MM.1S (cell line): Measurements from ENCODE around the gene ZNF23.

Experiments used
- DNase-seq: peaks from one replicate; pipeline ENCODE4 v3.0.0-alpha.2; 2015
- H2AFZ ChIP-seq: fragments of 300-600 bp; sonication (generic); 2 replicates; pipeline ENCODE4 v1.6.0; 2016; ENCODE audit warnings: antibody characterized with exemption, low read length
- H3F3A ChIP-seq: fragments of 300-600 bp; sonication (generic); 2 replicates; pipeline ENCODE4 v1.6.1; 2016; ENCODE audit warnings: mild to moderate bottlenecking, antibody characterized with exemption, low read length, moderate library complexity, mixed read lengths; ENCODE audit not compliant: insufficient read depth
- H3K27ac ChIP-seq: fragments of 300-600 bp; sonication (generic); 2 replicates; pipeline ENCODE4 v1.5.1; 2016; ENCODE audit warnings: mild to moderate bottlenecking, low read length
- H3K27me3 ChIP-seq: fragments of 300-600 bp; sonication (generic); replicated peaks from 2 replicates; pipeline ENCODE4 v1.6.0; 2016; ENCODE audit warnings: low read length; ENCODE audit not compliant: insufficient read depth
- H3K36me3 ChIP-seq: fragments of 300-600 bp; sonication (generic); replicated peaks from 2 replicates; pipeline ENCODE4 v1.6.1; 2016; ENCODE audit warnings: mild to moderate bottlenecking, low read length, mixed read lengths; ENCODE audit not compliant: insufficient read depth
- H3K4me1 ChIP-seq: fragments of 300-600 bp; sonication (generic); 2 replicates; pipeline ENCODE4 v1.6.1; 2016; ENCODE audit warnings: low read length, mixed read lengths
- H3K4me2 ChIP-seq: fragments of 300-600 bp; sonication (generic); 2 replicates; pipeline ENCODE4 v1.6.0; 2016; ENCODE audit warnings: low read depth, low read length
- H3K4me3 ChIP-seq: fragments of 300-600 bp; sonication (generic); 2 replicates; pipeline ENCODE4 v1.5.1; 2016; ENCODE audit warnings: low read length, mixed read lengths
- H3K79me2 ChIP-seq: fragments of 300-600 bp; sonication (generic); 2 replicates; pipeline ENCODE4 v1.6.1; 2016; ENCODE audit warnings: mixed run types, low read length, mixed read lengths
- H3K9ac ChIP-seq: fragments of 300-600 bp; sonication (generic); 2 replicates; pipeline ENCODE4 v1.6.1; 2016; ENCODE audit warnings: low read length, mixed read lengths
- H3K9me2 ChIP-seq: fragments of 300-600 bp; sonication (generic); replicated peaks from 2 replicates; pipeline ENCODE4 v1.6.1; 2016; ENCODE audit warnings: mild to moderate bottlenecking, low read length, mixed read lengths; ENCODE audit not compliant: insufficient read depth
- H3K9me3 ChIP-seq: fragments of 300-600 bp; sonication (generic); replicated peaks from 2 replicates; pipeline ENCODE4 v1.6.1; 2016; ENCODE audit warnings: mild to moderate bottlenecking, low read length, mixed read lengths; ENCODE audit not compliant: insufficient read depth
- H4K20me1 ChIP-seq: fragments of 300-600 bp; sonication (generic); 2 replicates; pipeline ENCODE4 v1.6.1; 2016; ENCODE audit warnings: mild to moderate bottlenecking, low read length, moderate library complexity, mixed read lengths; ENCODE audit not compliant: insufficient read depth
- CTCF ChIP-seq: fragments of 300-600 bp; sonication (generic); IDR thresholded peaks from 2 replicates; pipeline ENCODE4 v1.5.1; 2016; ENCODE audit warnings: antibody characterized with exemption, low read length, mixed read lengths
- EZH2 ChIP-seq: fragments of 300-600 bp; sonication (generic); optimal IDR thresholded peaks from 2 replicates; pipeline ENCODE3; 2017; ENCODE audit warnings: low read depth, mild to moderate bottlenecking, antibody characterized with exemption, low read length, mixed read lengths
- EZH2phosphoT487 ChIP-seq: fragments of 300-600 bp; sonication (generic); IDR thresholded peaks from 2 replicates; pipeline ENCODE4 v1.6.1; 2018; ENCODE audit warnings: antibody characterized with exemption, low read length

ZNF23 gene

DNA sequence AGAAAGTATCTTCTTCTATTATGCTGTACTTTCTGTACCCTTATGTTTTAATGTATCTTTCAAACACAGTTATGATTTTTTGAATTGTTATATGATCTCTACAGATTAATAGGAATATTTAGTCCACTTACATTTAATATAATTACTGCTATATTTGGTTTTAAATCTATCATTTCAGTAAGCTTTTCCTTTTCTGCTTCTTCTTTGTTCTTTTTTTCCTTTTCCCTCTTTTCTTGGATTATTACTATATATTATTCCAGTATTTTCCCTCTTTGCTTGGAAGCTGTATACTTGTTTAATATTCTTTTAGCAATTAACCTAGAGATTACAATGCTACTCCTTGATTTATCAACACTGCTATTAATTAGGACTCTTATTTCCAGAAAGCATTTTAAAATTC, 33.7 kb downstream of the ZNF23 start:
- H3F3A ChIP-seq: no peaks in the 10 kb centered on the region
- no peaks in the 10 kb centered on the region for H3K9me3 ChIP-seq
- H3K4me2 ChIP-seq: no peak overlapping the region
- H3K9me2 ChIP-seq: no peaks in the 10 kb centered on the region
- DNase-seq: no peak
- H3K79me2 ChIP-seq: no peaks in the 10 kb centered on the region
- no peaks in the 10 kb centered on the region for H3K36me3 ChIP-seq
- TF ChIP-seq EZH2phosphoT487 (no peak), EZH2 (no peak), CTCF (no peak)
- H3K27me3 ChIP-seq: peaks cover 73% of the 10 kb centered on the region
- no peak overlapping the region for H3K9ac ChIP-seq
- H3K4me3 ChIP-seq: no peak overlapping the region
- H4K20me1 ChIP-seq: no peaks in the 10 kb centered on the region
- H2AFZ ChIP-seq: no peak overlapping the region
- no peak overlapping the region for H3K27ac ChIP-seq
- no peaks in the 10 kb centered on the region for H3K4me1 ChIP-seq

- Histone ChIP-seq H3K9me3 (no peaks in the 10 kb centered on the region), H4K20me1 (no peaks in the 10 kb centered on the region), H3K9ac (no peak overlapping the region), H3K79me2 (no peaks in the 10 kb centered on the region), H3K9me2 (no peaks in the 10 kb centered on the region), H3K4me2 (no peak overlapping the region), H3K27ac (no peak overlapping the region), H3K4me1 (no peaks in the 10 kb centered on the region), H3K27me3 (peaks cover 78% of the 10 kb centered on the region), H3K4me3 (no peak overlapping the region), H3F3A (no peaks in the 10 kb centered on the region), H2AFZ (no peak overlapping the region), H3K36me3 (no peaks in the 10 kb centered on the region)
- DNase-seq: no peak
- TF ChIP-seq EZH2phosphoT487: no peak
- no peak for TF ChIP-seq EZH2
- no peak for TF ChIP-seq CTCF
Measured at GRCh38 chr16:71426880-71427615, 35.0 kb downstream of the ZNF23 start.

DNA sequence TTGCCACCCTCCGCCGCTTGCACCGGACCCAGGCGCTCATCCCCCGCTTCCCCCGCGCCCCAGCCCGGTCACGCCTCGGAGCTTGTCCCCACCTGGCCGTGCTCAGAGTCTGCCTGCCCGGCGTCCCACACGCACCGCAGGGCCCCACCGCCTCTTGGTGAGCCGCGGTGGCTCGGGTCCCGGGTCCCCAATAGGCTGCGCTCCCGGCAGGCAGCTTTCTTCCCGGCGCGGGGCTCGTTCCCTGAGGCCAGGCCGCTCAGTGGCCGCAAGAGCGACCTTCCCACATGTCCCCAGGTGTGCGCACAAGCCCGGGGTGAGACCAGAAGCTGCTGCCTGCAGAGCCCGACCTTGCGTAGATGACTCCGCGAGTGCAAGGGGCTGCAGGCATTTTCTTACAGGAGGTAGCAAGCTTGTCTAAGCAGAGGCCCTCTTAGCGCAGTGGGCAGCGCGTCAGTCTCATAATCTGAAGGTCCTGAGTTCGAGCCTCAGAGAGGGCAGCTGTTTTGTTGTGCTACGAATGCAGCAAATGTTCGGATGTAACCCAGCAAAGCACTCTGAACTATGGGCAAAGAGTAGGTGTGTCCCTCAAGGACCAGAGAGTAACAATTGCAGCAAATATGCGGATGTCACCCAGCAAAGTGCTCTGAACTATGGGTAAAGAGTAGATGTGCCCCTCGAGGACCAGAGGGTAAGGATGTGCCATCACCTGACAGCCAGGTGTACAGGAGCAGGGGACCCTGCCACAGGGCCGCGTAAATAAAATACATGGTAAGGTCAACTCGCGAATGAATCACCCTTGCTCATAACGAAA, 35.8 kb downstream of the ZNF23 start:
- H3K4me3 ChIP-seq: no peak overlapping the region
- H3K9me3 ChIP-seq: no peaks in the 10 kb centered on the region
- DNase-seq: no peak
- H3K9ac ChIP-seq: no peak overlapping the region
- no peaks in the 10 kb centered on the region for H4K20me1 ChIP-seq
- no peaks in the 10 kb centered on the region for H3K9me2 ChIP-seq
- H2AFZ ChIP-seq: no peak overlapping the region
- H3K36me3 ChIP-seq: no peaks in the 10 kb centered on the region
- H3K4me1 ChIP-seq: no peaks in the 10 kb centered on the region
- no peak overlapping the region for H3K27ac ChIP-seq
- H3F3A ChIP-seq: no peaks in the 10 kb centered on the region
- H3K27me3 ChIP-seq: peaks cover 74% of the 10 kb centered on the region
- TF ChIP-seq CTCF (no peak), EZH2 (no peak), EZH2phosphoT487 (no peak)
- no peaks in the 10 kb centered on the region for H3K79me2 ChIP-seq
- H3K4me2 ChIP-seq: no peak overlapping the region
